HG02678 (cell line): ENCODE measurements around the gene UPF3A.
"Not testable (repeated sequence)": the region's sequence is repeated elsewhere in the genome, so short reads cannot be mapped to it uniquely, and the experiment has no call there.

Experiments used
- ATAC-seq: cut with Tn5 transposase; IDR thresholded peaks from one replicate; pipeline ENCODE4 v1.9.1; 2021; ENCODE audit warnings: mild to moderate bottlenecking, moderate library complexity; ENCODE audit not compliant: unreplicated experiment

UPF3A gene

DNA sequence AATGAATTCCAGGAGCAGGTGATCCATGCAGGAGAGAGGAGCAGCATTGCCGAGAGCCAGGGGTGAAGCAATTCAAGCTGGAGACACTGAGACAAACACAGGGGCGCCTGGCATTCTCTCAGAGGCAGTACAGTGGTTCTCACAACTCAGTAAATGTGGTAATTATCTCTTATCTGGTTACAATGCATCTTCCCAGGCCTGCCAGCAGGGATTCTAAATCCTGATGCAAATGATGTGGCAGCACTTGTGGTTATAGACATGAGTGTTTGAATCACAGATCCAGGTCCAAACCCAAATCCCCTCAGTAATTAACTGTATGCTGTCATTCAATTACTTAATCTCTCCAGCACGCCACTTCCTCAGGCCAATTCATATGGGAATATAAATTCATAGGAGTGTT, 52.5 kb downstream of the UPF3A start:
- not testable (repeated sequence) for ATAC-seq

DNA sequence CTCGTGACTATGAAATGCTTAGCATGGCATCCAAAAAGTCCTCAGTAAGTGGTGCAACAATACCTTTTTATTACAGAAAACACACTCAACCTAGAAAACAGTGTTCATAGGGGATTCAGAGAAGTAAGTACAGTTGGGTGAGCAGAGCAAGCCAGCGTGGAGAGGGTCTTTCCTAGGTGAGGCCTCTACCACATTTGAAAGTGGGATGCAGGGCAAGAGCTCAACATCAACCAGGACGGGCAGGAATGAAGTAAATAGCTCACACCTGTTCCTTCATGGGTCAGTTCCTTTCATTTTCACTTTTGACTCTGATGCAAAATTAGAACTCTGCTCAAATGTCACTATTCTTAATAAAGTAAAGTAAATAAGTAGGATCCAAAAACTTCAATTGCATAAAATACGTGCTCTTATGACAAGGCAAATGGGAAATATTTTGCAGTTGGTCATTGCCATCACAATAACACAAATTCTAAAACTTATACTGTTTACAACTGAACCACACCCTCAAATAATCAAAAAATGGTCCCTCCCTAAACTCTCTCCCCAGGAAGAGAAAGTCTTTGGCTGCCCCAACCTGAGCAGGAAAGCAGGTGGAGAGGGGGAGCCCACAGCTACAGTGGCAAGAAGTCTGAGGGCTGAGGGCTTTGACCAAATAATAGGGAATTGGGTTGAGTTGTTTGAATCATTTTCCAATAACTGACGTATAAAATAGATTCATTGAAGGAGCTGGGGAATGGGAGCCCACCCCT, 53.1 kb downstream of the UPF3A start:
- ATAC-seq: no peak

DNA sequence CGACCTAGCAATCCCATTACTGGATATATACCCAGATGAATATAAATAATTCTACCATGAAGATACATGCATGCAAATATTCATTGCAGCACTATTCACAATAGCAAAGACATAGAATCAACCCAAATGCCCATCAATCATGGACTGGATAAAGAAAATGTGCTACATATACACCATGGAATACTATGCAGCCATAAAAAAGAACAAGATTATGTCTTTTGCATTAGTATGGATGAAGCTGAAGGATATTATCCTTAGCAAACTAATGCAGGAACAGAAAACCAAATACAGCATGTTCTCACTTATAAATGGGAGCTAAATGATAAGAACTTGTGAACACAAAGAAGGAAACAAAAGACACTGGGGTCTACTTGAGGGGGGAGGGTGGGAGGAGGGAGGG, 55.1 kb downstream of the UPF3A start:
- ATAC-seq: not testable (repeated sequence)

DNA sequence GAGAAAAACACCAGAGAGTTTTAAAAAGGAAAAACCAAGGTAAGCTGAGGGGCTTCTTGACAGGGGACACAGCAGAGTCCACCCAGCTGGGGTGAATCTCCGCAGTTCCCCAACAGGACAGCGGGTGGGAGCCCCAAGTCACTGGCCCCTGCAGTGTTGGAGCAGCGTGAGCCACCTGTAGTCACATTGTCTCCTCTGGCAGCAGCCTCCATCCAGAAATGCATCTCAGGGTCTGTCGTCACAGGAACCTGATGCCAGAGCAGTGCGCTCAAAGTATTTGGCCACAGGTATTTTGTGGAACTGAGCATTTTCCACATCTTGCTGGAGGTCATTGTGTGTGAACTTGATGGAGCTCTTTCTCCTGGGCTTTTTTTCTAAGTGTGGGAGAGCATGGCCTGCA, 57.6 kb downstream of the UPF3A start:
- no peak for ATAC-seq

DNA sequence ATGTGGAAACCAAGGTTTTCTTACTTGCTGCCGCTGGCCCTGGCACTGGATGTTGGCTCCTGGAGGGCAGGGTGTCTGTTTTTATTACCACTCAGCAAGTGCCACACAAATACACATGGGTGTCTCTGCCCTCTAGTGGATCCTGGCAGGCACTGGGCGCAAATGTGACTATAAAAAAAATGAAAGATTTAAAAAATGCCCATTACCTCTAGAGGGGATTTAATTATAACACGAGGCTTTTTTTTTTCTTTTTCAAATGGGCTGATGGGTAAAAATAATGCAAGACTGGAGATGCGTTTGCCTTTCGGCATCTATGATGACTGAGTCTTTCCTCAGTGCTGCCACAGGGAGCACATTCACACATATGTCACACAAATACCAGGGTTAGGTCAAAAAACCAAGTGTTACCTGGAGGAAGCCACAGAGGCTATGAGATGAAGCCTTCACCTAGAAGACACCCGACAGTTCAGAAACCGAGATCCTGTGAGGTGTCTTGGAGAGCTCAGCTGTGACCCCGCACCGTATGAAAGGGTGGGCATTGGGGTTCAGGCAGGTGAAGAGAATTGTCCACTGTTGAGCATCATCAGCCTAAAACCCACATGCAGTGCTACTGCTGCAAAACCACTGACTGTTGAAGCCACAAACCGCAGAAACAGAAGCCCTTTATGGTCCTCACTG, 58.6 kb downstream of the UPF3A start:
- ATAC-seq: no peak

DNA sequence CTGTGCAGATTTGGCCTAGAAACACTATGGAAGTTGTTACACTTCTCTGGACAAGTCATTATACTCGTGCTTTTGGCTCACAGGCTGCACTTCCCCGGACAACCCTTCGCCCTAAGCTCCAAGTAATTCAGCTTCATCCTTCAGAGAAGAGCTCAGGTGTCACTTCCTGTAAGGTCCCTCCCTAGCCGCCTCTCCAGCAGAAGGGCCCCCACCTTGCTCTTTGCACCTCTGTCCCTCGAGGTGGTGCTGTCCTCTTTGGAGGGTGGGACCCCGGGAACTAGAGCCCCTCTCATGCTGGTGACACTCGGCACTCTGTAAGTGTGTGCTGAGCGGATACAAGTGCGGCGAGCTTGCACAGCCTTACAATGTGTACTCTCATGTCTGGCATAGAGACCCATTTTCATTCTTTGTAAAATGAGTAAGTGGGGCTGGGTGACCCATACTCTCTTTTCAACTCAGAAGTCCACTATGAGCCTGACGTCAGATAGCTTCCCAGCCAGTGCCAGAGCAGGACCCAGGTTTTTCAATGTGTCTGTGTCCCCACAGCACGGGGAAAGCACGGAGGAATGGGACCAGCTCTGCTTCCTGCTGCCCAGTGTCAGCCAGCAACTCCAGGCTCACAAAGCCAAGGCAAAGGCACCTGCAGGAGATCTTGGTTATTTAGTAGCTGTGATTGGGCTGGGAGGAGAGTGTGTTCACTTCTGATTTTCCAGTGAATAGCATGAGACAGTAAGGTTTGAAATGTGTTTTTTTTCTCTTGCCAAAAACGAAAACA, 59.8 kb downstream of the UPF3A start:
- ATAC-seq: no peak

DNA sequence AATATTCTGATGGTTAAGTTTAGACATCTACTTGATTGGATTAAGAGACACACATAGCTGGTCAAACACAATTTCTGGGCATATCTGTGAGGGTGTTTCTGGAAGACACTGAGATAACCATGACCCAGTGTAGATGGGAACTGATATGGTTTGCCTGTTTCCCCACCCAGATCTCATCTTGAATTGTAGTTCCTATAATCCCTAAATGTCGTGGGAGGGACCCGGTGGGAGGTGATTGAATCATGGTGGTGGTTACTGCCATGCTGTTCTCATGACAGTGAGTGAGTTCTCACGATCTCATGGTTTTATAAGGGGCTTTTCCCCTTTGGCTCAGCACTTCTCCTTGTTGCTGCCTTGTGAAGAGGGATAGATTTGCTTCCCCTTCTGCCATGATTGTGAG, 65.9 kb downstream of the UPF3A start:
- ATAC-seq: not testable (repeated sequence)

DNA sequence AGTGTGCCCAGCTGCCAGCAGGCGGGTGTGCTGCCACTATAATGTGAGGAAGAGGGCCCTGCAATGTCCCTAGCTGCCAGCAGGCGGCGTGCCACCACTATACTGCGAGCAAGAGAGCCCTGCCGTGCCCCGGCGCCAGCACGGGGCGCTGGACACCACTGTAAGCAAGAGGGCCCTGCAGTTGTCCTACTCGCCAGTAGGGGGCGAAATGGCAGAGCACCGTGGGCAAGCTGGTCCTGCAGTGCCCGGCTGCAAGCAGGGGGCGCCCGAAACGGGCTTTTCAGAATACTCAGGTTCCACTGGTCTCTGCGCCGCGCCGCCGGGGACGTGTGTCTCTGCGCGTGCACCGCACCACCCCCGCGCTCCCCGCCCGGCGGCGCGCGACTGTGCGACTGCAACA, 71.4 kb downstream of the UPF3A start:
- not testable (repeated sequence) for ATAC-seq

DNA sequence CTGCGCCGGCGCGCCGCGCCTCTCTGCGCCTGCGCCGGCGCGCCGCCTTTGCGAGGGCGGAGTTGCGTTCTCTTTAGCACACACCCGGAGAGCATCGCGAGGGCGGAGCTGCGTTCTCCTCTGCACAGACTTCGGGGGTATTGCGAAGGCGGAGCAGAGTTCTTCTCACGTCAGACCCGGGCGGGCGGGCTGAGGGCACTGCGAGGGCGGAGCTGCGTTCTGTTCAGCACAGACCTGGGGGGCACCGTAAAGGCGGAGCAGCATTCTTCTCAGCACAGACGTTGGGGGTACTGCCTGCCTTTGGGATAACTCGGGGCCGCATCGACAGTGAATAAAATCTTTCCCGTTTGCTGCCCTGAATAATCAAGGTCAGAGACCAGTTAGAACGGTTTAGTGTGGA, 72.0 kb downstream of the UPF3A start:
- not testable (repeated sequence) for ATAC-seq
